ENCODE measurements around the gene CISH. TPM values are rescaled to one million over a fixed set of nuclear protein-coding genes. Genes with fewer than 3 reads are reported as not detected.

CISH gene
- total and polyA plus RNA-seq, 4 donors, result 4.7 to 32.5 (median 24.3) TPM

DNA sequence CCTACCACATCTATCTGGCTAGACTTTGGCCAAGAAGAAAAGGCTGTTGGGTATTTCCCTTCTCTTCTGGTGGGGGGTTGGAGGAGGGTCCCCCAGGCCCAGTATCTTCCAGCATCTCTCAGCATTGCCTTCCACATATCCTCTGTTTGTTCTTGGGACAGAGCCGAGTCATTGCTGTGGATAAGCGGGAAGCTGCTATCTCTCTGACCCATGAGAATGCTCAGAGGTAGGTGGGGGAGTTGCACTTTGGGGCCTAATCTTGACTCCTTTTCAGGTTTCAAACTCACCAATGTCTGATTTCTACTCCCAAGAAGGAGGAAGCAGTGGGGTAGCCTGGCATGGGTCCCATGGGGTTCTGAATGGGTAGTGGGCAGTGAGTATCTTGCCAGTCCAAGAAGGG lies 34.2 kb downstream of the CISH start:
- H3K9me3 ChIP-seq (ENCODE audit: control insufficient read depth in 4 of 4, low read length in 3 of 4), result no peaks in the 10 kb centered on the region
- no peaks in the 10 kb centered on the region for H3K27me3 ChIP-seq (ENCODE audit: control insufficient read depth in 4 of 4, insufficient read depth in 4 of 4, low read length in 3 of 4)
- no peak overlapping the region for H3K9ac ChIP-seq (ENCODE audit: low read depth in 1 of 2, low read length in 2 of 2)
- H3K36me3 ChIP-seq (ENCODE audit: control insufficient read depth in 4 of 4, insufficient read depth in 3 of 4, low read depth in 1 of 4, low read length in 3 of 4), result peaks cover 0 to 14% (median 3%) of the 10 kb centered on the region in 4 donors
- H3K27ac ChIP-seq (ENCODE audit: low read depth in 1 of 2, low read length in 2 of 2), result no peak overlapping the region
- WGBS, result 99% methylated on average over 2 of the region's 2 CpGs
- H3K4me1 ChIP-seq (ENCODE audit: control insufficient read depth in 4 of 4, insufficient read depth in 4 of 4, low read length in 3 of 4), result peaks cover 17 to 49% (median 44%) of the 10 kb centered on the region in 4 donors
- H3K4me3 ChIP-seq (ENCODE audit: low read depth in 1 of 3, low read length in 3 of 3), result no peak overlapping the region
- no peak for TF ChIP-seq HNF4A (conservative IDR thresholded peaks at IDR 0.05)
- TF ChIP-seq GABPA (IDR thresholded peaks at IDR 0.05 in 1 of 2, conservative IDR thresholded peaks at IDR 0.05 in 1 of 2), result no peak
- no peak for TF ChIP-seq RXRA (IDR thresholded peaks at IDR 0.05)
- TF ChIP-seq JUND (IDR thresholded peaks at IDR 0.05), result no peak
- TF ChIP-seq EGR1 (IDR thresholded peaks at IDR 0.05; ENCODE audit: low read depth in 2 of 2), result no peak
- no peak for TF ChIP-seq FOXA2 (IDR thresholded peaks at IDR 0.05)
- TF ChIP-seq, protein P1, sequence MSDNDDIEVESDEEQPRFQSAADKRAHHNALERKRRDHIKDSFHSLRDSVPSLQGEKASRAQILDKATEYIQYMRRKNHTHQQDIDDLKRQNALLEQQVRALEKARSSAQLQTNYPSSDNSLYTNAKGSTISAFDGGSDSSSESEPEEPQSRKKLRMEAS (IDR thresholded peaks at IDR 0.05), result no peak
- no peak for TF ChIP-seq RAD21 (IDR thresholded peaks at IDR 0.05)
- no peak for DNase-seq (ENCODE audit: low spot score)

DNA sequence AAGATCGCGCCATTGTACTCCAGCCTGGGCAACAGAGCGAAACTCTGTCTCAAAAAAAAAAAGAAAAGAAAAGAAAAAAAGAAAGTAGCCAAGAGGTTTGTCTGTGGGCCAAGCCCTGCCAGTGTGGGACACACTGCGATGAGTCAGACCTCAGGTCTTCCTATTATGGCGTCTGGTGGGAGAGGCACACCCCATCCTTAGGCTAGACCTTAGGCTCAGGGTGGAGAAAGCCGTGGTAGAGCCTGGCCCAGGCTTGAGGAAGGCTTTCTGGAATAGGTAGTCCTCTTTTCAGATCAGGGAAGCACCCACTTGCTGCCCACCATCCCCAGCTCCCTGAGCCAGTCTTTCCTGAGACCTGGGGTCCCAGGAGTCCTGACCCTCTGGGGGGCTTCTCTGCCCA lies 36.2 kb downstream of the CISH start:
- WGBS, result 97% methylated on average over 6 of the region's 6 CpGs

DNA sequence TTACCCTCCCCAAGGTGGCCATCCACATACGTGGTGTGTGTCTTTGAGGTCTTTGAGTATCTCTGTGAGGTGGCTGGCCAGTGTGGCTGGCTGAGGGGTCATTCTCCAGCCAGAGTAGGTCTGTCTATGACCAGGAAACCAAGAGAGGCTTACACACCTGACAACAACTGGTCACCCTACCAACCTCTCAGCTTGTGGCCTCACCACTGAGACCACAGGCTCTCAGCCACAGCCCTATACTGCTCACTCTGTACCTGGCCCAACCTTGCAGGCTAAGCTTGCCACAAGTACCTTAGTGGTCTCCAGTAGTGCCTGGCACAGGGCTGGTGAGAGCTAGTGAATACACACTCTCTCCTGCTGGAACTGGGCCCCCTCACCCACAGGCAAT lies 37.1 kb downstream of the CISH start:
- no peak overlapping the region for H3K4me3 ChIP-seq (ENCODE audit: low read depth in 1 of 3, low read length in 3 of 3)
- 88% methylated on average over 1 of the region's 1 CpG for WGBS
- H3K27ac ChIP-seq (ENCODE audit: low read depth in 1 of 2, low read length in 2 of 2), result no peak overlapping the region
- H3K9ac ChIP-seq (ENCODE audit: low read depth in 1 of 2, low read length in 2 of 2), result no peak overlapping the region
- TF ChIP-seq, protein P2, sequence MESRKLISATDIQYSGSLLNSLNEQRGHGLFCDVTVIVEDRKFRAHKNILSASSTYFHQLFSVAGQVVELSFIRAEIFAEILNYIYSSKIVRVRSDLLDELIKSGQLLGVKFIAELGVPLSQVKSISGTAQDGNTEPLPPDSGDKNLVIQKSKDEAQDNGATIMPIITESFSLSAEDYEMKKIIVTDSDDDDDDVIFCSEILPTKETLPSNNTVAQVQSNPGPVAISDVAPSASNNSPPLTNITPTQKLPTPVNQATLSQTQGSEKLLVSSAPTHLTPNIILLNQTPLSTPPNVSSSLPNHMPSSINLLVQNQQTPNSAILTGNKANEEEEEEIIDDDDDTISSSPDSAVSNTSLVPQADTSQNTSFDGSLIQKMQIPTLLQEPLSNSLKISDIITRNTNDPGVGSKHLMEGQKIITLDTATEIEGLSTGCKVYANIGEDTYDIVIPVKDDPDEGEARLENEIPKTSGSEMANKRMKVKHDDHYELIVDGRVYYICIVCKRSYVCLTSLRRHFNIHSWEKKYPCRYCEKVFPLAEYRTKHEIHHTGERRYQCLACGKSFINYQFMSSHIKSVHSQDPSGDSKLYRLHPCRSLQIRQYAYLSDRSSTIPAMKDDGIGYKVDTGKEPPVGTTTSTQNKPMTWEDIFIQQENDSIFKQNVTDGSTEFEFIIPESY (IDR thresholded peaks at IDR 0.05), result no peak
- TF ChIP-seq NR2F2 (IDR thresholded peaks at IDR 0.05) (no peak), FOXA1 (IDR thresholded peaks at IDR 0.05) (no peak)
- TF ChIP-seq, protein P1 (IDR thresholded peaks at IDR 0.05), result no peak
- H3K27me3 ChIP-seq (ENCODE audit: control insufficient read depth in 4 of 4, insufficient read depth in 4 of 4, low read length in 3 of 4), result no peaks in the 10 kb centered on the region
- H3K36me3 ChIP-seq (ENCODE audit: control insufficient read depth in 4 of 4, insufficient read depth in 3 of 4, low read depth in 1 of 4, low read length in 3 of 4), result peaks cover 0 to 13% (median 3%) of the 10 kb centered on the region in 4 donors
- DNase-seq (ENCODE audit: low spot score), result no peak
- H3K9me3 ChIP-seq (ENCODE audit: control insufficient read depth in 4 of 4, low read length in 3 of 4), result no peaks in the 10 kb centered on the region
- H3K4me1 ChIP-seq (ENCODE audit: control insufficient read depth in 4 of 4, insufficient read depth in 4 of 4, low read length in 3 of 4), result peaks cover 3 to 48% (median 40%) of the 10 kb centered on the region in 4 donors

More for the DNA sequence above, 36.2 kb downstream of the CISH start:
- H3K27me3 ChIP-seq (ENCODE audit: control insufficient read depth in 4 of 4, insufficient read depth in 4 of 4, low read length in 3 of 4), result no peaks in the 10 kb centered on the region
- H3K4me1 ChIP-seq (ENCODE audit: control insufficient read depth in 4 of 4, insufficient read depth in 4 of 4, low read length in 3 of 4), result peaks cover 5 to 49% (median 43%) of the 10 kb centered on the region in 4 donors
- H3K4me3 ChIP-seq (ENCODE audit: low read depth in 1 of 3, low read length in 3 of 3), result no peak overlapping the region
- no peak overlapping the region for H3K27ac ChIP-seq (ENCODE audit: low read depth in 1 of 2, low read length in 2 of 2)
- TF ChIP-seq JUND (IDR thresholded peaks at IDR 0.05) (no peak), RXRA (IDR thresholded peaks at IDR 0.05) (no peak)
- H3K36me3 ChIP-seq (ENCODE audit: control insufficient read depth in 4 of 4, insufficient read depth in 3 of 4, low read depth in 1 of 4, low read length in 3 of 4), result peaks cover 0 to 14% (median 3%) of the 10 kb centered on the region in 4 donors
- no peaks in the 10 kb centered on the region for H3K9me3 ChIP-seq (ENCODE audit: control insufficient read depth in 4 of 4, low read length in 3 of 4)
- H3K9ac ChIP-seq (ENCODE audit: low read depth in 1 of 2, low read length in 2 of 2), result no peak overlapping the region
- no peak for DNase-seq (ENCODE audit: low spot score)

All from liver (tissue), 9 donors.